ENCODE results near the gene ANO3.

The ANO3 gene

GRCh38 chr11:26550022-26550421 is 218.1 kb downstream of the ANO3 start:
- no peaks in the 10 kb centered on the region for H3K4me1 Mint-ChIP-seq (ENCODE audit: low read depth)
- H3K36me3 Mint-ChIP-seq (ENCODE audit: low read depth): no peaks in the 10 kb centered on the region
- intact Hi-C loops (cut with micrococcal nuclease): no loop called here
- no peak overlapping the region for H3K4me3 Mint-ChIP-seq
- H3K27ac Mint-ChIP-seq: no peak overlapping the region
- H3K27me3 Mint-ChIP-seq: no peaks in the 10 kb centered on the region
- H3K9me3 Mint-ChIP-seq: no peaks in the 10 kb centered on the region

DNA sequence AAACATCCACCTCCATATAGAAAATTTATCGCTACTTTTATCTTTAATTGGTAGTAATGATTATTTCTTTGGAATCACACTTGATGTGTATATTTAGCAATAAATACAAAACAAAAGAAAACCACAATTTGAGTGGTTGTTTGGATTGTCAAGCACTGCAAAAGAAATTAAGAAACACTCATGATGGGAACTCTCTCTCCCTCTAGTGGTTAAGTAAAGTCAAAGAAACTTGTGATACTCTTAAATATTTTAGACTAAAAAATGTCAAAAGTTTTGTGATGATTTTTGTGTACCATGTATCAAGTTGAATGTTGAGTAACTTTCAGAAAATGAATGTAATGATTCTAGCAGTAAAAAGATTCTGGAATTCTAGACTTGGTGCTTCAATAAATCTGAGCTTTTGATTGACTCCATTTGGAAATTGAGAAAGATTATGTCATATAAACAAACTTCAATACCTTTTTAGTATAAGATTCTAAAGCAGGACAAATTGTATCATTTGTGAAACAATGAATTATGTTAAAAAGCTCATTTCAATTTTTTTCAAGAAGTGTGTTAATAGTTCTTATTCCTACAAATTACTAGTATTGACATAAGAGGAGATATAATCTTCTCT is 219.4 kb downstream of the ANO3 start:
- intact Hi-C loops (cut with micrococcal nuclease): no loop called here
- no peaks in the 10 kb centered on the region for H3K9me3 Mint-ChIP-seq
- no peak overlapping the region for H3K4me3 Mint-ChIP-seq
- no peaks in the 10 kb centered on the region for H3K36me3 Mint-ChIP-seq (ENCODE audit: low read depth)
- H3K27me3 Mint-ChIP-seq: no peaks in the 10 kb centered on the region
- no peaks in the 10 kb centered on the region for H3K4me1 Mint-ChIP-seq (ENCODE audit: low read depth)
- no peak overlapping the region for H3K27ac Mint-ChIP-seq

GRCh38 chr11:26553182-26553581 is 221.3 kb downstream of the ANO3 start:
- Mint-ChIP-seq H3K9me3 (no peaks in the 10 kb centered on the region), H3K36me3 (ENCODE audit: low read depth) (no peaks in the 10 kb centered on the region), H3K27me3 (no peaks in the 10 kb centered on the region)

DNA sequence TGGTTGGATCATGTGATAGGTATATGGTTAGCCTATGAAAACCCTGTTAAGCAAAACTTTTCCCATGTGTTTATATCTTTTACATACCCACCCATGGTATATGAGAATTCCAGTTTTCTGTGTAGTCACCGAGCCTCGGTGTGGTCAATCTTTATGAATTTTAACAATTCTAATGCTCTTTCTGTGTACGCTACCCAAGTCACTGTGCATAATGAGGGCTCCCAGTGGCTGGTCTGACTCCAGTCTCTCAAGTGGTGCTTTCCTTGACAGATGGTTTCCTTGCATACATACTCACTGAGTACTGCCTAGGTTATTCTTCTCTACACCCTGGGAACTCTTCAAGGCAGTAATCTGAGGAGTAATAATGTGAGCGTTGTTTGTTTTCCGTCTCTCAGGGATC is 222.5 kb downstream of the ANO3 start:
- no peak overlapping the region for H3K27ac Mint-ChIP-seq

More at GRCh38 chr11:26553182-26553581, 221.3 kb downstream of the ANO3 start:
- Mint-ChIP-seq H3K27ac (no peak overlapping the region), H3K4me1 (ENCODE audit: low read depth) (no peaks in the 10 kb centered on the region), H3K4me3 (no peak overlapping the region)
- intact Hi-C loops (cut with micrococcal nuclease): no loop called here

GRCh38 chr11:26556582-26556981 is 224.7 kb downstream of the ANO3 start:
- intact Hi-C loops (cut with micrococcal nuclease): no loop called here
- no peak overlapping the region for H3K4me3 Mint-ChIP-seq
- H3K36me3 Mint-ChIP-seq (ENCODE audit: low read depth): no peaks in the 10 kb centered on the region
- H3K9me3 Mint-ChIP-seq: no peaks in the 10 kb centered on the region
- no peak overlapping the region for H3K27ac Mint-ChIP-seq
- H3K27me3 Mint-ChIP-seq: no peaks in the 10 kb centered on the region
- H3K4me1 Mint-ChIP-seq (ENCODE audit: low read depth): no peaks in the 10 kb centered on the region

More for the DNA sequence above, 222.5 kb downstream of the ANO3 start:
- intact Hi-C loops (cut with micrococcal nuclease): no loop called here
- H3K4me1 Mint-ChIP-seq (ENCODE audit: low read depth): no peaks in the 10 kb centered on the region
- H3K4me3 Mint-ChIP-seq: no peak overlapping the region
- H3K36me3 Mint-ChIP-seq (ENCODE audit: low read depth): no peaks in the 10 kb centered on the region
- H3K9me3 Mint-ChIP-seq: no peaks in the 10 kb centered on the region
- no peaks in the 10 kb centered on the region for H3K27me3 Mint-ChIP-seq

GRCh38 chr11:26557666-26558065 is 225.7 kb downstream of the ANO3 start:
- Mint-ChIP-seq H3K36me3 (ENCODE audit: low read depth) (no peaks in the 10 kb centered on the region), H3K27ac (no peak overlapping the region), H3K4me3 (no peak overlapping the region), H3K27me3 (no peaks in the 10 kb centered on the region), H3K4me1 (ENCODE audit: low read depth) (no peaks in the 10 kb centered on the region), H3K9me3 (no peaks in the 10 kb centered on the region)
- intact Hi-C loops (cut with micrococcal nuclease): no loop called here

DNA sequence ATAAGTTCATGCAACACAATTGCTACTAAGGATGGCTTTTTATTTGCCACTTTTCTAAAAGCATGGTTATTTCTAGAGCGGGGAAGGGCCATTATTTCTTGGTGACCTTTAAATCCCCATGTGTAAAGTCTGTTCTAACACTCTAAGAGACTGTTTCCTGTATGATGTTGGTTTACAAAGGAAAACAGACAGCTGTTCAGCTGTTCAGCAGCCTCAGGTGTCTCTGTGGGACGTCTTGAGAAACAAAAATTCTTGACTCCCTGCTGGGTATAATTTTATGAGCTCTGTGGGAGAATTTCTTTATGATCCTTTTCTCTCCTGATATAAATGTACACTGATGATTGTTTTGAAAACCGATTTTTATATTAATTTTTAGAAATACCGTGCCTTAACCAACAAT is 226.3 kb downstream of the ANO3 start:
- no peaks in the 10 kb centered on the region for H3K9me3 Mint-ChIP-seq
- no peak overlapping the region for H3K4me3 Mint-ChIP-seq
- no peak overlapping the region for H3K27ac Mint-ChIP-seq
- intact Hi-C loops (cut with micrococcal nuclease): no loop called here
- no peaks in the 10 kb centered on the region for H3K27me3 Mint-ChIP-seq
- no peaks in the 10 kb centered on the region for H3K4me1 Mint-ChIP-seq (ENCODE audit: low read depth)
- H3K36me3 Mint-ChIP-seq (ENCODE audit: low read depth): no peaks in the 10 kb centered on the region

DNA sequence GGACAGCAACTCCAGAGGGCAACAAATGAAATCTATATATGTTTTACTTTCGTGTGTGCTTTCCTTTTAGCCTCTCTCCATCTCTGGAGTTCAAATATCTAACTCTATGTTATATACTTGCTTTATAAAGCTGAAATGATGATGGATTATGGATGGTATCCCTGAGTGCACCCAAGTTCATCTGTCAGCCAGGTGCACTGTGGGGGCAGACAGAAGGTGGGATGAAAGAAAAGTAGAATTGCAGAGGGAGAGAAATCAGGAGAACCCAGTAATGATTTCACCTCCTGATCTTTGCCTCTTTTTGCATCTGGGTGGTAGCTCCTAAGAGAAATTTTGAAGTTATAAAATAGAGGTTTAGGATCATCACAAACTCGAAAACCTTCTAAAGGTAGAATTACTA is 237.7 kb downstream of the ANO3 start:
- Mint-ChIP-seq H3K4me1 (ENCODE audit: low read depth) (no peaks in the 10 kb centered on the region), H3K9me3 (no peaks in the 10 kb centered on the region), H3K36me3 (ENCODE audit: low read depth) (no peaks in the 10 kb centered on the region), H3K27me3 (no peaks in the 10 kb centered on the region), H3K27ac (no peak overlapping the region), H3K4me3 (no peak overlapping the region)
- intact Hi-C loops (cut with micrococcal nuclease): no loop called here

GRCh38 chr11:26571861-26572654 is 240.1 kb downstream of the ANO3 start, which contains the start of gene MUC15:
Gene MUC15 (minus strand): TSS chr11:26572263. CDS start chr11:26567094, 5,169 bp downstream.
- H3K4me1 Mint-ChIP-seq (ENCODE audit: low read depth): no peaks in the 10 kb centered on the region
- no peaks in the 10 kb centered on the region for H3K36me3 Mint-ChIP-seq (ENCODE audit: low read depth)
- no peak within 1 kb of the TSS for H3K27ac Mint-ChIP-seq
- no peaks in the 10 kb centered on the region for H3K9me3 Mint-ChIP-seq
- intact Hi-C loops (cut with micrococcal nuclease): no loop called here
- H3K4me3 Mint-ChIP-seq: no peak within 1 kb of the TSS
- H3K27me3 Mint-ChIP-seq: no peaks in the 10 kb centered on the region

GRCh38 chr11:26572770-26573402 is 241.0 kb downstream of the ANO3 start:
- no peaks in the 10 kb centered on the region for H3K4me1 Mint-ChIP-seq (ENCODE audit: low read depth)
- no peak overlapping the region for H3K27ac Mint-ChIP-seq
- no peak overlapping the region for H3K4me3 Mint-ChIP-seq
- intact Hi-C loops (cut with micrococcal nuclease): no loop called here
- no peaks in the 10 kb centered on the region for H3K27me3 Mint-ChIP-seq
- H3K9me3 Mint-ChIP-seq: no peaks in the 10 kb centered on the region
- no peaks in the 10 kb centered on the region for H3K36me3 Mint-ChIP-seq (ENCODE audit: low read depth)

GRCh38 chr11:26573896-26574295 is 242.0 kb downstream of the ANO3 start:
- no peaks in the 10 kb centered on the region for H3K27me3 Mint-ChIP-seq
- H3K27ac Mint-ChIP-seq: no peak overlapping the region
- H3K9me3 Mint-ChIP-seq: no peaks in the 10 kb centered on the region
- H3K36me3 Mint-ChIP-seq (ENCODE audit: low read depth): no peaks in the 10 kb centered on the region
- intact Hi-C loops (cut with micrococcal nuclease): no loop called here
- H3K4me3 Mint-ChIP-seq: no peak overlapping the region
- no peaks in the 10 kb centered on the region for H3K4me1 Mint-ChIP-seq (ENCODE audit: low read depth)

DNA sequence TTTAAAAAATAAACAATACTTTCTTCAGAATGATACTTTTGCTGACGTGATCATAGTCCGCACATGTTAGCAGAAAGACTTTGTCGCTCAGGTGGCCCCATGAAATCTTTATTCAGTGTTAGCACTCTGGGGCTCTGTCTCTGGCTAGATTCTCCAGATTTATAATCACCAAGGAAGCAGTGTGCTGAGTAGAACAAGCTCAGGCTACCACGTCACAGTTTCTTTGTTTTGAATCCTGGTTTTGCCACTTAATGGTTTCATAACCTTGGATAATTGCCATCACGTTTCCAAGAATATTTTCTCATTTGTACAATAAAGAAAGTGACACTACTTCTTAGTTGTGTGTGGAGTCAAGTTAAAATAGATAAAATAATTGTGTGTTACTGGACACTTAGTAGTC is 244.0 kb downstream of the ANO3 start:
- H3K4me3 Mint-ChIP-seq: no peak overlapping the region
- intact Hi-C loops (cut with micrococcal nuclease): no loop called here

GRCh38 chr11:26578998-26579661 is 247.2 kb downstream of the ANO3 start:
- no peaks in the 10 kb centered on the region for H3K9me3 Mint-ChIP-seq
- no peaks in the 10 kb centered on the region for H3K4me1 Mint-ChIP-seq (ENCODE audit: low read depth)
- H3K27ac Mint-ChIP-seq: no peak overlapping the region
- intact Hi-C loops (cut with micrococcal nuclease): no loop called here
- H3K36me3 Mint-ChIP-seq (ENCODE audit: low read depth): no peaks in the 10 kb centered on the region
- no peaks in the 10 kb centered on the region for H3K27me3 Mint-ChIP-seq
- H3K4me3 Mint-ChIP-seq: no peak overlapping the region

More for the DNA sequence above, 244.0 kb downstream of the ANO3 start:
- H3K4me1 Mint-ChIP-seq (ENCODE audit: low read depth): no peaks in the 10 kb centered on the region
- H3K9me3 Mint-ChIP-seq: no peaks in the 10 kb centered on the region
- no peaks in the 10 kb centered on the region for H3K36me3 Mint-ChIP-seq (ENCODE audit: low read depth)
- H3K27ac Mint-ChIP-seq: no peak overlapping the region
- H3K27me3 Mint-ChIP-seq: no peaks in the 10 kb centered on the region

- Mint-ChIP-seq H3K4me1 (ENCODE audit: low read depth) (no peaks in the 10 kb centered on the region), H3K9me3 (no peaks in the 10 kb centered on the region), H3K36me3 (ENCODE audit: low read depth) (no peaks in the 10 kb centered on the region), H3K4me3 (no peak overlapping the region), H3K27me3 (no peaks in the 10 kb centered on the region), H3K27ac (no peak overlapping the region)
- intact Hi-C loops (cut with micrococcal nuclease): no loop called here
Observed at GRCh38 chr11:26579683-26580082, 247.8 kb downstream of the ANO3 start.
